ENCODE results near the gene C5orf24. TPM values are rescaled to one million over a fixed set of nuclear protein-coding genes. Genes with fewer than 3 reads are reported as not detected.

C5orf24 gene
- total and polyA plus RNA-seq, 10 of the 15 experiments (the other 5 are each of a cell fraction or from before 2014, with no cell fraction given) = 5.4 to 26.8 (median 15.6) TPM

DNA sequence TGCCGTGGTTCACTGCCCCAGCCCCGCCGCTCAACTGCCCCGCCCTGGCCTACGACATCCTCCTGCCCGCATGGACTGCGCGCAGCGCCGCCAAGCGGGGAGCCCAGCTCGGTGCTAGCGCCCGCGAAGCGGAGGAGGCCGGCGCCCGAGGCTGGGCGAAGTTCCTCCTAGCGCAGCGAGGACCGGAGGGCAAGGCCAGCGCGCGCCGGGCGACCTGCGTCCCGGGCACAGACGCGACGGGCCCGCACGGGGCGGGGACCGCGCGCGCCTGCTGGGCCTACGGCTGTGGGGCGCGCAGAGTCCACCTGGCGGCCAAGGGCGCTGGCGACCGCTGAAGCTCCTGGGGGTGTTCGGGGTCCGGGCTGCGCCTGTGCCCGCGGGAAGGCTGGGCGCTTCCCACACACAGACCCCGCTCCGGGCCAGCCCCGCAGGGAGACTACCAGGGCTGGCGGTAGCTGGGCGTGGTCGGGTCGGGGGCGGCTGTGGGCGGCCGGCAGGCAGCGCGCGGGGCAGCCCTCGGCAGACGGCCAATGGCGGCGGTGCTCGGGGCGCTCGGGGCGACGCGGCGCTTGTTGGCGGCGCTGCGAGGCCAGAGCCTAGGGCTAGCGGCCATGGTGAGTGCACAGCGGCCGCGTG, 59.0 kb downstream of the C5orf24 start, which contains the start of gene PCBD2 (continued):
- TF ChIP-seq, protein P1, sequence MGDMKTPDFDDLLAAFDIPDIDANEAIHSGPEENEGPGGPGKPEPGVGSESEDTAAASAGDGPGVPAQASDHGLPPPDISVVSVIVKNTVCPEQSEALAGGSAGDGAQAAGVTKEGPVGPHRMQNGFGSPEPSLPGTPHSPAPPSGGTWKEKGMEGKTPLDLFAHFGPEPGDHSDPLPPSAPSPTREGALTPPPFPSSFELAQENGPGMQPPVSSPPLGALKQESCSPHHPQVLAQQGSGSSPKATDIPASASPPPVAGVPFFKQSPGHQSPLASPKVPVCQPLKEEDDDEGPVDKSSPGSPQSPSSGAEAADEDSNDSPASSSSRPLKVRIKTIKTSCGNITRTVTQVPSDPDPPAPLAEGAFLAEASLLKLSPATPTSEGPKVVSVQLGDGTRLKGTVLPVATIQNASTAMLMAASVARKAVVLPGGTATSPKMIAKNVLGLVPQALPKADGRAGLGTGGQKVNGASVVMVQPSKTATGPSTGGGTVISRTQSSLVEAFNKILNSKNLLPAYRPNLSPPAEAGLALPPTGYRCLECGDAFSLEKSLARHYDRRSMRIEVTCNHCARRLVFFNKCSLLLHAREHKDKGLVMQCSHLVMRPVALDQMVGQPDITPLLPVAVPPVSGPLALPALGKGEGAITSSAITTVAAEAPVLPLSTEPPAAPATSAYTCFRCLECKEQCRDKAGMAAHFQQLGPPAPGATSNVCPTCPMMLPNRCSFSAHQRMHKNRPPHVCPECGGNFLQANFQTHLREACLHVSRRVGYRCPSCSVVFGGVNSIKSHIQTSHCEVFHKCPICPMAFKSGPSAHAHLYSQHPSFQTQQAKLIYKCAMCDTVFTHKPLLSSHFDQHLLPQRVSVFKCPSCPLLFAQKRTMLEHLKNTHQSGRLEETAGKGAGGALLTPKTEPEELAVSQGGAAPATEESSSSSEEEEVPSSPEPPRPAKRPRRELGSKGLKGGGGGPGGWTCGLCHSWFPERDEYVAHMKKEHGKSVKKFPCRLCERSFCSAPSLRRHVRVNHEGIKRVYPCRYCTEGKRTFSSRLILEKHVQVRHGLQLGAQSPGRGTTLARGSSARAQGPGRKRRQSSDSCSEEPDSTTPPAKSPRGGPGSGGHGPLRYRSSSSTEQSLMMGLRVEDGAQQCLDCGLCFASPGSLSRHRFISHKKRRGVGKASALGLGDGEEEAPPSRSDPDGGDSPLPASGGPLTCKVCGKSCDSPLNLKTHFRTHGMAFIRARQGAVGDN (IDR thresholded peaks at IDR 0.05) = peak; percentile 69
- no peak for TF ChIP-seq STAT3 (IDR thresholded peaks at IDR 0.05; ENCODE audit: low read depth, low read length)
- peak; percentile 85 for TF ChIP-seq STAT1 (conservative IDR thresholded peaks at IDR 0.05)
- TF ChIP-seq, protein P2, sequence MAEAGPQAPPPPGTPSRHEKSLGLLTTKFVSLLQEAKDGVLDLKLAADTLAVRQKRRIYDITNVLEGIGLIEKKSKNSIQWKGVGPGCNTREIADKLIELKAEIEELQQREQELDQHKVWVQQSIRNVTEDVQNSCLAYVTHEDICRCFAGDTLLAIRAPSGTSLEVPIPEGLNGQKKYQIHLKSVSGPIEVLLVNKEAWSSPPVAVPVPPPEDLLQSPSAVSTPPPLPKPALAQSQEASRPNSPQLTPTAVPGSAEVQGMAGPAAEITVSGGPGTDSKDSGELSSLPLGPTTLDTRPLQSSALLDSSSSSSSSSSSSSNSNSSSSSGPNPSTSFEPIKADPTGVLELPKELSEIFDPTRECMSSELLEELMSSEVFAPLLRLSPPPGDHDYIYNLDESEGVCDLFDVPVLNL (IDR thresholded peaks at IDR 0.05; ENCODE audit: low read depth, low read length) = peak; percentile 50; the same call in 1 of the 2 replicates
- TF ChIP-seq ZSCAN29 (IDR thresholded peaks at IDR 0.05) = 0 out of 2 replicates have a peak, but pooled peaks have one; percentile 24
- TF ChIP-seq, protein P3, sequence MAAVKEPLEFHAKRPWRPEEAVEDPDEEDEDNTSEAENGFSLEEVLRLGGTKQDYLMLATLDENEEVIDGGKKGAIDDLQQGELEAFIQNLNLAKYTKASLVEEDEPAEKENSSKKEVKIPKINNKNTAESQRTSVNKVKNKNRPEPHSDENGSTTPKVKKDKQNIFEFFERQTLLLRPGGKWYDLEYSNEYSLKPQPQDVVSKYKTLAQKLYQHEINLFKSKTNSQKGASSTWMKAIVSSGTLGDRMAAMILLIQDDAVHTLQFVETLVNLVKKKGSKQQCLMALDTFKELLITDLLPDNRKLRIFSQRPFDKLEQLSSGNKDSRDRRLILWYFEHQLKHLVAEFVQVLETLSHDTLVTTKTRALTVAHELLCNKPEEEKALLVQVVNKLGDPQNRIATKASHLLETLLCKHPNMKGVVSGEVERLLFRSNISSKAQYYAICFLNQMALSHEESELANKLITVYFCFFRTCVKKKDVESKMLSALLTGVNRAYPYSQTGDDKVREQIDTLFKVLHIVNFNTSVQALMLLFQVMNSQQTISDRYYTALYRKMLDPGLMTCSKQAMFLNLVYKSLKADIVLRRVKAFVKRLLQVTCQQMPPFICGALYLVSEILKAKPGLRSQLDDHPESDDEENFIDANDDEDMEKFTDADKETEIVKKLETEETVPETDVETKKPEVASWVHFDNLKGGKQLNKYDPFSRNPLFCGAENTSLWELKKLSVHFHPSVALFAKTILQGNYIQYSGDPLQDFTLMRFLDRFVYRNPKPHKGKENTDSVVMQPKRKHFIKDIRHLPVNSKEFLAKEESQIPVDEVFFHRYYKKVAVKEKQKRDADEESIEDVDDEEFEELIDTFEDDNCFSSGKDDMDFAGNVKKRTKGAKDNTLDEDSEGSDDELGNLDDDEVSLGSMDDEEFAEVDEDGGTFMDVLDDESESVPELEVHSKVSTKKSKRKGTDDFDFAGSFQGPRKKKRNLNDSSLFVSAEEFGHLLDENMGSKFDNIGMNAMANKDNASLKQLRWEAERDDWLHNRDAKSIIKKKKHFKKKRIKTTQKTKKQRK (IDR thresholded peaks at IDR 0.05; ENCODE audit: low read depth, low read length) = no peak
- TF ChIP-seq BHLHE40 (IDR thresholded peaks at IDR 0.05; ENCODE audit: borderline replicate concordance in 1 of 2, low read depth in 2 of 2, low read length in 1 of 2) = peak; percentile 48 to 73; a peak in 3 of 4 replicates
- TF ChIP-seq POLR2AphosphoS2 (IDR thresholded peaks at IDR 0.05; ENCODE audit: low read depth, low read length) = peak; percentile 80
- TF ChIP-seq KLF5 (IDR thresholded peaks at IDR 0.05; ENCODE audit: partially characterized antibody) = peak; percentile 84
- TF ChIP-seq, protein P4, sequence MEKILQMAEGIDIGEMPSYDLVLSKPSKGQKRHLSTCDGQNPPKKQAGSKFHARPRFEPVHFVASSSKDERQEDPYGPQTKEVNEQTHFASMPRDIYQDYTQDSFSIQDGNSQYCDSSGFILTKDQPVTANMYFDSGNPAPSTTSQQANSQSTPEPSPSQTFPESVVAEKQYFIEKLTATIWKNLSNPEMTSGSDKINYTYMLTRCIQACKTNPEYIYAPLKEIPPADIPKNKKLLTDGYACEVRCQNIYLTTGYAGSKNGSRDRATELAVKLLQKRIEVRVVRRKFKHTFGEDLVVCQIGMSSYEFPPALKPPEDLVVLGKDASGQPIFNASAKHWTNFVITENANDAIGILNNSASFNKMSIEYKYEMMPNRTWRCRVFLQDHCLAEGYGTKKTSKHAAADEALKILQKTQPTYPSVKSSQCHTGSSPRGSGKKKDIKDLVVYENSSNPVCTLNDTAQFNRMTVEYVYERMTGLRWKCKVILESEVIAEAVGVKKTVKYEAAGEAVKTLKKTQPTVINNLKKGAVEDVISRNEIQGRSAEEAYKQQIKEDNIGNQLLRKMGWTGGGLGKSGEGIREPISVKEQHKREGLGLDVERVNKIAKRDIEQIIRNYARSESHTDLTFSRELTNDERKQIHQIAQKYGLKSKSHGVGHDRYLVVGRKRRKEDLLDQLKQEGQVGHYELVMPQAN (conservative IDR thresholded peaks at IDR 0.05) = peak; percentile 83
- TF ChIP-seq TAF1 (IDR thresholded peaks at IDR 0.05; ENCODE audit: borderline replicate concordance, low read depth, low read length) = peak; percentile 30; the same call in 1 of the 2 replicates
- no peak for TF ChIP-seq CHD1 (IDR thresholded peaks at IDR 0.05; ENCODE audit: low read depth, low read length)
- TF ChIP-seq SPI1 (IDR thresholded peaks at IDR 0.05; ENCODE audit: borderline replicate concordance, insufficient read depth, low read depth, low read length) = no peak
- TF ChIP-seq, protein P5, sequence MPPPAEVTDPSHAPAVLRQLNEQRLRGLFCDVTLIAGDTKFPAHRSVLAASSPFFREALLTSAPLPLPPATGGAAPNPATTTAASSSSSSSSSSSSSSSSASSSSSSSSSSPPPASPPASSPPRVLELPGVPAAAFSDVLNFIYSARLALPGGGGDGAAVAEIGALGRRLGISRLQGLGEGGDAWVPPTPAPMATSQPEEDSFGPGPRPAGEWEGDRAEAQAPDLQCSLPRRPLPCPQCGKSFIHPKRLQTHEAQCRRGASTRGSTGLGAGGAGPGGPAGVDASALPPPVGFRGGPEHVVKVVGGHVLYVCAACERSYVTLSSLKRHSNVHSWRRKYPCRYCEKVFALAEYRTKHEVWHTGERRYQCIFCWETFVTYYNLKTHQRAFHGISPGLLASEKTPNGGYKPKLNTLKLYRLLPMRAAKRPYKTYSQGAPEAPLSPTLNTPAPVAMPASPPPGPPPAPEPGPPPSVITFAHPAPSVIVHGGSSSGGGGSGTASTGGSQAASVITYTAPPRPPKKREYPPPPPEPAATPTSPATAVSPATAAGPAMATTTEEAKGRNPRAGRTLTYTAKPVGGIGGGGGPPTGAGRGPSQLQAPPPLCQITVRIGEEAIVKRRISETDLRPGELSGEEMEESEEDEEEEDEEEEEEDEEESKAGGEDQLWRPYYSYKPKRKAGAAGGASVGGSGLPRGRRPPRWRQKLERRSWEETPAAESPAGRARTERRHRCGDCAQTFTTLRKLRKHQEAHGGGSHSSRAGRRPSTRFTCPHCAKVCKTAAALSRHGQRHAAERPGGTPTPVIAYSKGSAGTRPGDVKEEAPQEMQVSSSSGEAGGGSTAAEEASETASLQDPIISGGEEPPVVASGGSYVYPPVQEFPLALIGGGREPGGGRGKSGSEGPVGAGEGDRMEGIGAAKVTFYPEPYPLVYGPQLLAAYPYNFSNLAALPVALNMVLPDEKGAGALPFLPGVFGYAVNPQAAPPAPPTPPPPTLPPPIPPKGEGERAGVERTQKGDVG (CRISPR knock-in tag; IDR thresholded peaks at IDR 0.05) = no peak

Data from GM12878 (cell line).